NCI-H1048 (cell line): ENCODE results near the gene FGF12.

Experiments used
- DNase-seq: peaks from one replicate; lab custom pipeline; 2025; lab: John Stamatoyannopoulos, UW

The FGF12 gene

GRCh38 chr3:192684151-192684550 lies 43.2 kb downstream of the FGF12 start:
- no peak for DNase-seq

- no peak for DNase-seq
Measured at GRCh38 chr3:192675958-192676649, 51.2 kb downstream of the FGF12 start.

GRCh38 chr3:192655628-192656027 lies 71.7 kb downstream of the FGF12 start:
- DNase-seq: no peak

- DNase-seq: no peak
Measured at GRCh38 chr3:192655040-192655439, 72.3 kb downstream of the FGF12 start.

GRCh38 chr3:192653862-192654261 lies 73.5 kb downstream of the FGF12 start:
- no peak for DNase-seq

GRCh38 chr3:192652727-192653126 lies 74.6 kb downstream of the FGF12 start:
- DNase-seq: no peak

- no peak for DNase-seq
Measured at GRCh38 chr3:192651836-192652512, 75.4 kb downstream of the FGF12 start.

- no peak for DNase-seq
Measured at GRCh38 chr3:192645437-192645836, 81.9 kb downstream of the FGF12 start.

- no peak for DNase-seq
Measured at GRCh38 chr3:192642651-192643050, 84.7 kb downstream of the FGF12 start.

GRCh38 chr3:192641919-192642318 lies 85.4 kb downstream of the FGF12 start:
- DNase-seq: no peak

GRCh38 chr3:192639987-192640386 lies 87.4 kb downstream of the FGF12 start:
- DNase-seq: no peak

GRCh38 chr3:192637803-192638202 lies 89.5 kb downstream of the FGF12 start:
- no peak for DNase-seq

GRCh38 chr3:192636517-192637444 lies 90.6 kb downstream of the FGF12 start:
- DNase-seq: no peak

- no peak for DNase-seq
Measured at GRCh38 chr3:192629429-192629828, 97.9 kb downstream of the FGF12 start.

- DNase-seq: no peak
Measured at GRCh38 chr3:192621909-192622308, 105.4 kb downstream of the FGF12 start.

- DNase-seq: no peak
Measured at GRCh38 chr3:192620275-192620674, 107.1 kb downstream of the FGF12 start.

GRCh38 chr3:192611411-192611810 lies 115.9 kb downstream of the FGF12 start:
- DNase-seq: no peak

- no peak for DNase-seq
Measured at GRCh38 chr3:192608726-192609600, 118.4 kb downstream of the FGF12 start.

GRCh38 chr3:192607798-192608197 lies 119.5 kb downstream of the FGF12 start:
- no peak for DNase-seq

- DNase-seq: no peak
Measured at GRCh38 chr3:192597913-192598312, 129.4 kb downstream of the FGF12 start.

- DNase-seq: no peak
Measured at GRCh38 chr3:192597506-192597905, 129.8 kb downstream of the FGF12 start.

- no peak for DNase-seq
Measured at GRCh38 chr3:192578729-192579128, 148.6 kb downstream of the FGF12 start.
